ENCODE measurements around the gene KCNK15.

The KCNK15 gene

GRCh38 chr20:44781118-44781517 is 35.5 kb downstream of the KCNK15 start:
- no peaks in the 10 kb centered on the region for H3K27me3 ChIP-seq (ENCODE audit: insufficient read depth, low read length)
- H4K12ac ChIP-seq (ENCODE audit: low read depth, low read length) = no peak overlapping the region
- H2BK5ac ChIP-seq (ENCODE audit: low read depth, low read length, poor library complexity) = no peak overlapping the region
- no peaks in the 10 kb centered on the region for H3K79me1 ChIP-seq (ENCODE audit: low read length)
- H3K79me2 ChIP-seq (ENCODE audit: control insufficient read depth, insufficient read depth, low read length, poor library complexity) = no peaks in the 10 kb centered on the region
- H4K8ac ChIP-seq (ENCODE audit: low read depth, low read length) = no peak overlapping the region
- H3K9ac ChIP-seq (ENCODE audit: low read length) = no peak overlapping the region
- no CpG with 5 or more reads among the region's 3 CpGs for WGBS (ENCODE audit: extremely low coverage, insufficient coverage, insufficient read length)
- H4K91ac ChIP-seq (ENCODE audit: low read depth, low read length) = no peak overlapping the region
- H3K4me2 ChIP-seq (ENCODE audit: low read length) = no peak overlapping the region
- no peak overlapping the region for H3K4me3 ChIP-seq (ENCODE audit: low read depth, low read length)
- H2BK12ac ChIP-seq (ENCODE audit: low read length) = no peak overlapping the region
- no peaks in the 10 kb centered on the region for H3K9me3 ChIP-seq (ENCODE audit: insufficient read depth, low read depth, low read length)
- no peak overlapping the region for H2BK120ac ChIP-seq (ENCODE audit: insufficient read depth, low read length, poor library complexity)
- H3K14ac ChIP-seq (ENCODE audit: low read length) = no peak overlapping the region
- H2AFZ ChIP-seq (ENCODE audit: insufficient read depth, low read length, poor library complexity) = no peak overlapping the region
- no peak overlapping the region for H3K4ac ChIP-seq (ENCODE audit: low read depth, low read length)
- no peak overlapping the region for H2AK5ac ChIP-seq (ENCODE audit: low read length)
- H3K36me3 ChIP-seq (ENCODE audit: control insufficient read depth in 1 of 2, insufficient read depth in 2 of 2, low read length in 2 of 2) = no peaks in the 10 kb centered on the region
- H3K4me1 ChIP-seq (ENCODE audit: control insufficient read depth in 1 of 2, insufficient read depth in 2 of 2, low read length in 2 of 2) = no peaks in the 10 kb centered on the region
- H3K27ac ChIP-seq (ENCODE audit: low read depth, low read length) = no peak overlapping the region
- no peak overlapping the region for H3K23ac ChIP-seq (ENCODE audit: low read length)
- DNase-seq = no peak
- H3K18ac ChIP-seq (ENCODE audit: low read length) = no peak overlapping the region

GRCh38 chr20:44781791-44782190 is 36.1 kb downstream of the KCNK15 start:
- Histone ChIP-seq H2AFZ (ENCODE audit: insufficient read depth, low read length, poor library complexity) (no peak overlapping the region), H3K9ac (ENCODE audit: low read length) (no peak overlapping the region), H3K4me2 (ENCODE audit: low read length) (no peak overlapping the region), H4K12ac (ENCODE audit: low read depth, low read length) (no peak overlapping the region), H2BK12ac (ENCODE audit: low read length) (no peak overlapping the region), H4K8ac (ENCODE audit: low read depth, low read length) (no peak overlapping the region), H3K23ac (ENCODE audit: low read length) (no peak overlapping the region), H3K79me1 (ENCODE audit: low read length) (no peaks in the 10 kb centered on the region), H3K4ac (ENCODE audit: low read depth, low read length) (no peak overlapping the region), H2BK5ac (ENCODE audit: low read depth, low read length, poor library complexity) (no peak overlapping the region), H3K4me1 (ENCODE audit: control insufficient read depth in 1 of 2, insufficient read depth in 2 of 2, low read length in 2 of 2) (no peaks in the 10 kb centered on the region), H3K9me3 (ENCODE audit: insufficient read depth, low read depth, low read length) (no peaks in the 10 kb centered on the region), H3K4me3 (ENCODE audit: low read depth, low read length) (no peak overlapping the region), H2AK5ac (ENCODE audit: low read length) (no peak overlapping the region), H3K36me3 (ENCODE audit: control insufficient read depth in 1 of 2, insufficient read depth in 2 of 2, low read length in 2 of 2) (no peaks in the 10 kb centered on the region), H3K79me2 (ENCODE audit: control insufficient read depth, insufficient read depth, low read length, poor library complexity) (no peaks in the 10 kb centered on the region), H3K27me3 (ENCODE audit: insufficient read depth, low read length) (no peaks in the 10 kb centered on the region), H3K18ac (ENCODE audit: low read length) (no peak overlapping the region), H3K14ac (ENCODE audit: low read length) (no peak overlapping the region), H4K91ac (ENCODE audit: low read depth, low read length) (no peak overlapping the region), H2BK120ac (ENCODE audit: insufficient read depth, low read length, poor library complexity) (no peak overlapping the region), H3K27ac (ENCODE audit: low read depth, low read length) (no peak overlapping the region)
- WGBS (ENCODE audit: extremely low coverage, insufficient coverage, insufficient read length) = no CpG with 5 or more reads among the region's 3 CpGs
- DNase-seq = no peak

- H3K4me3 ChIP-seq (ENCODE audit: low read depth, low read length) = no peak overlapping the region
- no CpG with 5 or more reads among the region's 1 CpG for WGBS (ENCODE audit: extremely low coverage, insufficient coverage, insufficient read length)
- H3K27ac ChIP-seq (ENCODE audit: low read depth, low read length) = no peak overlapping the region
- no peaks in the 10 kb centered on the region for H3K79me1 ChIP-seq (ENCODE audit: low read length)
- no peak overlapping the region for H3K4ac ChIP-seq (ENCODE audit: low read depth, low read length)
- H4K12ac ChIP-seq (ENCODE audit: low read depth, low read length) = no peak overlapping the region
- H2AFZ ChIP-seq (ENCODE audit: insufficient read depth, low read length, poor library complexity) = no peak overlapping the region
- no peak overlapping the region for H3K23ac ChIP-seq (ENCODE audit: low read length)
- H3K4me2 ChIP-seq (ENCODE audit: low read length) = no peak overlapping the region
- no peak overlapping the region for H2AK5ac ChIP-seq (ENCODE audit: low read length)
- no peak overlapping the region for H4K8ac ChIP-seq (ENCODE audit: low read depth, low read length)
- H3K4me1 ChIP-seq (ENCODE audit: control insufficient read depth in 1 of 2, insufficient read depth in 2 of 2, low read length in 2 of 2) = no peaks in the 10 kb centered on the region
- no peak overlapping the region for H2BK12ac ChIP-seq (ENCODE audit: low read length)
- no peaks in the 10 kb centered on the region for H3K27me3 ChIP-seq (ENCODE audit: insufficient read depth, low read length)
- no peaks in the 10 kb centered on the region for H3K9me3 ChIP-seq (ENCODE audit: insufficient read depth, low read depth, low read length)
- H4K91ac ChIP-seq (ENCODE audit: low read depth, low read length) = no peak overlapping the region
- no peak for DNase-seq
- H3K36me3 ChIP-seq (ENCODE audit: control insufficient read depth in 1 of 2, insufficient read depth in 2 of 2, low read length in 2 of 2) = no peaks in the 10 kb centered on the region
- H2BK5ac ChIP-seq (ENCODE audit: low read depth, low read length, poor library complexity) = no peak overlapping the region
- H3K14ac ChIP-seq (ENCODE audit: low read length) = no peak overlapping the region
- no peak overlapping the region for H2BK120ac ChIP-seq (ENCODE audit: insufficient read depth, low read length, poor library complexity)
- H3K79me2 ChIP-seq (ENCODE audit: control insufficient read depth, insufficient read depth, low read length, poor library complexity) = no peaks in the 10 kb centered on the region
- H3K18ac ChIP-seq (ENCODE audit: low read length) = no peak overlapping the region
- H3K9ac ChIP-seq (ENCODE audit: low read length) = no peak overlapping the region
Measured at GRCh38 chr20:44784688-44785087, 39.0 kb downstream of the KCNK15 start.

GRCh38 chr20:44785768-44786167 is 40.1 kb downstream of the KCNK15 start:
- DNase-seq = no peak
- Histone ChIP-seq H3K27me3 (ENCODE audit: insufficient read depth, low read length) (no peaks in the 10 kb centered on the region), H3K14ac (ENCODE audit: low read length) (no peak overlapping the region), H2BK120ac (ENCODE audit: insufficient read depth, low read length, poor library complexity) (no peak overlapping the region), H3K9ac (ENCODE audit: low read length) (no peak overlapping the region), H3K4ac (ENCODE audit: low read depth, low read length) (no peak overlapping the region), H3K79me2 (ENCODE audit: control insufficient read depth, insufficient read depth, low read length, poor library complexity) (no peaks in the 10 kb centered on the region), H4K8ac (ENCODE audit: low read depth, low read length) (no peak overlapping the region), H4K12ac (ENCODE audit: low read depth, low read length) (no peak overlapping the region), H2BK5ac (ENCODE audit: low read depth, low read length, poor library complexity) (no peak overlapping the region), H3K4me3 (ENCODE audit: low read depth, low read length) (no peak overlapping the region), H3K36me3 (ENCODE audit: control insufficient read depth in 1 of 2, insufficient read depth in 2 of 2, low read length in 2 of 2) (no peaks in the 10 kb centered on the region), H2AK5ac (ENCODE audit: low read length) (no peak overlapping the region), H3K4me2 (ENCODE audit: low read length) (no peak overlapping the region), H3K79me1 (ENCODE audit: low read length) (no peaks in the 10 kb centered on the region), H3K23ac (ENCODE audit: low read length) (no peak overlapping the region), H3K4me1 (ENCODE audit: control insufficient read depth in 1 of 2, insufficient read depth in 2 of 2, low read length in 2 of 2) (no peaks in the 10 kb centered on the region), H3K18ac (ENCODE audit: low read length) (no peak overlapping the region), H2BK12ac (ENCODE audit: low read length) (no peak overlapping the region), H4K91ac (ENCODE audit: low read depth, low read length) (no peak overlapping the region), H3K27ac (ENCODE audit: low read depth, low read length) (no peak overlapping the region), H3K9me3 (ENCODE audit: insufficient read depth, low read depth, low read length) (no peaks in the 10 kb centered on the region), H2AFZ (ENCODE audit: insufficient read depth, low read length, poor library complexity) (no peak overlapping the region)
- WGBS (ENCODE audit: extremely low coverage, insufficient coverage, insufficient read length) = no CpG with 5 or more reads among the region's 1 CpG
